HG03457 (cell line): ENCODE results near the gene TEAD4.

Experiments used
- ATAC-seq: cut with Tn5 transposase; IDR thresholded peaks from one replicate; pipeline ENCODE4 v1.9.1; 2021; ENCODE audit warnings: moderate number of reproducible peaks; ENCODE audit not compliant: unreplicated experiment

The TEAD4 gene

DNA sequence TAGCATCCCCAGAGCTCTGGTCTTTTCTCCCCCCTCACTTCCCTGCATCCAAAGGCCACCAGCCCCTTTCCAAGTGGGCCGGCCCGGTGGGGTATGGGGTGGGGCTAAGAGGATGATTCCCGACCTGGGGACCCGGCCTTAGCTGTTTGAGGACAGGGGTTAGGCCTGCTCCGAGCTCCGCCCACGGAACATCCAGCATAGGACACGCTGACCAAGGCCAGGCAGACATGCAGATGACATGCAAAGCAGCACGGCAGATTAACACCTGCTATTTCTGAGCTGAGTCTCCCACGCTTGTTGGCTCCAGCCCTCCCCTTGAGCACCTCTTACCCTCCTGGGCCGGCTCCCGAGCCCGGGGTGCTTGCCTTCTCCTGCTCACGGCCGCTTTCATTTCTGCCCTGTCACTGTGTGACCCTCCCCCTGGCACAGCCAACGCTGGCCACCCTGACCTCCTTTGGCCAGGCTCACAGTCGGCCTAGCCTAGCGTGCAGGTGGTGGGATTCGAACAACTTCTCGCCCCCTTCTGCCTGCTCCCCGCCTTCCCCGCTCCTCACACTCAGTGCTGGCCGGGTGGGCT lies 40.2 kb downstream of the TEAD4 start:
- no peak for ATAC-seq

DNA sequence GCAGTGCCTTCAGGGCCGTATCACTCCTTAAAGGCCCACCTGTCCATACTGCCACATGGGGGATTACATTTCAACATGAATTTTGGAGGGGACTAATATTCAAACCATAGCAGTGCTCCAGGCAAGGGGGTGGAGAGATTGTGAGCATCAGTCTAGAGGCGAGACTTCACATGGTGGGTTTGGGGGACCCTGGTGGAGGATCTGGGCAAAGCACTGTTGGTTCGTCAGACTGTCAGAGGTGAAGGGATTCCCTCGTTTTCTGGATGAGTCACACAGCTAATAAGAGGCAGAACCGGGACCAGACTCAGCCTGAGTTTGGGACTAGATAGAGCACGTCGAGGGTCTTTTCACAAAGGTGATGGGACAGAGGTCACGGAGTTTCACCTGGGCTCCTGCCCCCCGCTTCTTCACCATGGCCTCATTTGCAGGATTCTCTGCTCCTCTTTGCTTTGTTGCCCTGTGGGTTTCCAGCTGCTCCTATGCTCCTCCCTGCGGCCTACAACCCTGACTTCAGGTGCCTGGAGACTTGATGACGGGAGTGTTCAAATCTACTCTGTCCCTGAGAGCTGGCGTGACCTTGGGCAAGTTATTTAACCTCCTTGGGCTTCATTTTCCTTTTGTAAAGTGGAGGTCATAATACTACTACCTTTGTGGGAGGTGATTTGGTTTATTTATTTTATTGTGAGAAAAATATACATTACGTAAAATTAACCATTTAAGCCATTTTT lies 41.5 kb downstream of the TEAD4 start:
- no peak for ATAC-seq

- ATAC-seq = no peak
Measured at GRCh38 chr12:3002646-3003045, 43.4 kb downstream of the TEAD4 start.

DNA sequence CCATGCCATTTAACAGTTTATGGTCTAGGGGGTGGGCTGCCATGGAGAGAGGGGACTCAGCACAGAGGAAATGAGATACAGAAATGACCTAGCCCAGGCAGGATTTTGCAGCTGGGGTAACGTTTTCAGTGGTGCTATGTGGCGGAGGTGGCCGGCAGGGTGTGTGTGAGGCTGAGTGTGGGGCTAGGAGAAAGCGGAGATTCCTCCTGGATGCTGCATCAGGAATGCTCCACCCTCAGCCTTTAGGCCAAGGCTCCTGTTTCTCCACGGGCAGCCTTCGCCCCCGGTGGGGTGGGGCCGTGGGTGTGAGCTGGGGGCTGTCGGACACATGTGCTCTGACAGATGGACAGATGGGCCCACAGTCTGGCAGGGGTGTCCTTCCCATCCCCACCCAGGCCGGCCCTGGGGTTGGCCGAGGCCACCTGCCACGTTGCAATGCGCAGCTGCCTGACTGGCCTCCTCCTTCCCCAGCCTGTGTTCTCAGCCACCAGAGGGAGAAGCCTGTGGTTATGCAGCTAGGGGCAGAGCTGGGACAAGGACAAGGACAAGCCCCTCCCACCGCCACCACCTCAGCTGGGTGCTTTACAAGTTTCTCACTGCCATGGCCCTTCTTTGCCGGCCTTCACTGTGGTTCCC lies 44.3 kb downstream of the TEAD4 start:
- ATAC-seq = no peak

GRCh38 chr12:3004655-3005565 lies 45.7 kb downstream of the TEAD4 start:
- ATAC-seq = no peak

DNA sequence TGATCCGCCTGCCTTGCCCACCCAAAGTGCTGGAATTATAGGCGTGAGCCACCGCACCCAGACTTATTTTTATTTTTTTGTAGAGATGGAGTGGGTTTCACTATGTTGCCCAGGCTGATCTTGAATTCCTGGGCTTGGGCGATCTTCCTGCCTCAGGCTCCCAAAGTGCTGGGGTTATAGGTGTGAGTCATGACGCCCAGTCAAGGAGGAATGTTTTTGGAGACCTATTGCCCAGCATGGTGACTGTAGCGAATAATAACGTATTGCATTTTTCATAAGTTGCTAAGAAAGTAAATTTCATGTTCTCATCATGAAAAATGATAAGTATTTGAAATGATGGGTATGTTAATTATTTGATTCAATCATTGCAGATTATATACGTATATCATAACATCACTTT lies 46.5 kb downstream of the TEAD4 start:
- ATAC-seq = no peak

- no peak for ATAC-seq
Measured at GRCh38 chr12:3009780-3010179, 50.6 kb downstream of the TEAD4 start.

DNA sequence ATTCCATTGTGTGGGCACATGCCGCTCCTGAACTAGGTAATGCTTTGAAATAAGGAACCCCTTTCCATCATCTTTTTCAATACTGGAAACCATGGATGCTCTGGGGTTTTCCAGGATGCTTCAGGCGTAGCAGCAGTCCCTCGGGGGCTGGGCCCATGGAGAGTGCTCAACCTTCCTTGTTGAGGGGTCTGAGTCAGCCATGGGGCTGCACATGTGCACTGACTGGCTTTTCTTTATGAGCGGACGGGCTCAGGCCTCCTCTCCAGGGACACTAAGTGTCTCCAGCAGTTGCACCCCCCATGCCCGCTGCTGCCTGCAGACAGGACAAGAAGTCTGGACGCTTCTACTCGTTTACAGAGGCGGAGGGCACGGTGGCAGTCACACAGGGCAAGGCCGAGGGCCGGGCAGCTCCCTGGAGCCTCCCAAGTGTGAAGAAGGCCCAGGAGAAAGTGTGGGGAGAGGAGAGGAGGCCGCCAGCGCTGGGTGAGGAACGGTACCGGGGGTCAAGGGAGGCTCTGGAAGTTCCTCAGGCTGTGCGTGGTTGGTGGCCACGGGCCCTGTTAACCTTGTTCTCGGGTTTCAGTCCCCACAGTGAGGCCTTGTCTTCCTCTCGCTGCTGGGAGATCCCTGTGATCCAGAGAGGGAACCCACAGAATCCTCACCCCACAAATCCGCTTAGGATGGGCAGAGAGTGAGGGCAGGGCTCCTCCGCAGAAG lies 51.2 kb downstream of the TEAD4 start:
- no peak for ATAC-seq

DNA sequence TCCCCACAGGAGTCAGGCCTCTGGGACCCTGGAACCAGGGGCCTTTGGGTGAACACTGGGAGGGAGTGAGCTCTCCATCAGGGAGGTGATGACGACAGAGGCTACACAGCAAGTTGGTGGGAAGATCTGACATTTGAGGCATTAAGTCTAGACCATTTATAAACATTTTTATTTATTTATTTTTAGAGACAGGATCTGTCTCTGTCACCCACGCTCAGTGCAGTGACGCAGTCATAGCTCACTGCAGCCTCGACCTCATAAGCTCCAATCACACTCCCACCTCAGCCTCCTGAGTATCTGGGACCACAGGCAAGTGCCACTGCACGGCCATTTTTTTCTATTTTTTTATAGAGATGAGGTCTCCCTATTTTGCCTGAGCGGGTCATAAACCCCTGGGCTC lies 53.6 kb downstream of the TEAD4 start:
- ATAC-seq = no peak

- no peak for ATAC-seq
Measured at GRCh38 chr12:3014641-3015040, 55.4 kb downstream of the TEAD4 start.

DNA sequence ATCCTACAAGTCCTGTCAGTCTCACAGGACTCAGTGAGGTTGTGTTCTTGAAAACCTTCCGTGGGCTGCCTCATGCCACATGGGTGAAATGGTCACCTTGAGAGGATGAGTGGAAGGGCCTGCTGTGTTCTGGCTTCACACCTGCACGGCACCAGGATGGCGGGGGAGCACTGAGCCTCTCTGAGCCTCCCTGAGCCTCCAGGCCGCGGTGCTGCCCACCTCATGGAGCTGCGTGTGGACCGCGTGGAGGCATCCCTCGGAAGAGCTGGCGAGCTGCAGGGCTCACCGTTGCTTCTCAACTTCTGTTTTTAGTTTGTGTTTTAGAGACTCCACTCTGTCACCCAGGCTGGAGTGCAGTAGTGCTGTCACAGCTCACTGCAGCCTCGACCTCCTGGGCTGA lies 56.2 kb downstream of the TEAD4 start:
- no peak for ATAC-seq

- no peak for ATAC-seq
Measured at GRCh38 chr12:3016191-3016590, 57.0 kb downstream of the TEAD4 start.

DNA sequence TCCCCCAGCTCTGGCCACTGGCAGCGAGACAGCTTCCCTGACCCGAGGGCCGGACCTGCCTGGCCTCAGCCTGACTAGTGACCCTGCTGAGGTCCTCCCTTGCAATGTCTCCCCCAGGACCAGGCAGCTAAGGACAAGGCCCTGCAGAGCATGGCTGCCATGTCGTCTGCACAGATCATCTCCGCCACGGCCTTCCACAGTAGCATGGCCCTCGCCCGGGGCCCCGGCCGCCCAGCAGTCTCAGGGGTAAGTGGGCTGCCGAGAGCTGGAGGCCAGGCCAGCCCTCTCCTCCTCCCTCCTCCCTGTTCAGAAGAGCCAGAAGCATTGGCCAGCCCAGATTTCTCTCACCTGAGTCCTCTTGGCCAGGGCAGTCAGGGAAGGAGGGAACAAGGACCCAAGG lies 58.1 kb downstream of the TEAD4 start:
- ATAC-seq = no peak

GRCh38 chr12:3018284-3019004 lies 59.2 kb downstream of the TEAD4 start:
- ATAC-seq = no peak

- ATAC-seq = no peak
Measured at GRCh38 chr12:3019005-3019680, 59.9 kb downstream of the TEAD4 start.

GRCh38 chr12:3020399-3020798 lies 61.2 kb downstream of the TEAD4 start:
- no peak for ATAC-seq

DNA sequence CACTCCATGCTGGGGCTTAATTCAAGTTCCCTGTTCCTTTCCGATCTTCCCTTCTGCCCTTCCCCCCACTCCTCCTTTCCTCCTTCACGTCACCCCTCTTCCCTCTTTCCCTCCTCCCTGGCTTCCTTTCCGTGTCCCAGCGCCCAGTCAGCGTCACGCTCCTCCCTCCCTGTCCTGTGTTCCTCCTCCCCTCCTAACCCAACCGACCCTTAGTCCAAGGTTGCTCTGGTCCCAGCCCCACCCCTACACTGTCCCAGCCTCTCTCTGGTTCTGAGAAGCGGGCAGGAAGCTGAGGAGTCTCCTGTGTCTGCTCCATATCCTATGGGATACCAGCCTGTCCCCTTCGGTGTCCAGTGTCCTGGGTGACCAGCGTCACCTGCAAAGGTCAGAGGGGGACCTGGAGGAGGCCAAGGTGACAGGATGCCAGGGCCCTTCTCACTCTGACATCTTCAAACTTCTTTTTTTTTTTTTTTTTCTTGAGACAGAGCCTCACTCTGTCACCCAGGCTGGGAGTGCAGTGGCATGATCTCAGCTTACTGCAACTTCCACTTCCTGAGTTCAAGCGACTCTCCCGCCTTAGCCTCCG lies 61.7 kb downstream of the TEAD4 start:
- no peak for ATAC-seq

DNA sequence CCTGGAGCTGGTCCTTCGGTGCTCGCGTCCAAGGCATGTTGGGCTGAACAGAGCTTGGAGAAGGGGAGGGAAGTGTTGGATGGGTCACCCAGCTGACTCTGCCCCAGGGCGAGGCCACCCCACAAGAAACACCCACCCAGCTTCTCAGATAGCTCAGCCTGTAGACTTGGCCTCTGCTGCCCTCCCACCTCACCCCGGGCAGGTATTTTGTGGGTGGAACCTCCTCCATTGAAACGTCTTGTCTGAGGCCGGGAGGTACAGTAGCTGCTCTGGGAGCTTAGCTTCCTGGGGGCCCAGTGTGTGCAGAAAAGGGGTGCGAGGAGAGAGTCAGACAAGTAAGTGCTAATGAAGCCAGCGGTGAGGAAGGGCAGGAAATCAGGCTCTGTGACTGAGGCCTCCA lies 63.2 kb downstream of the TEAD4 start:
- ATAC-seq = no peak

GRCh38 chr12:3022961-3023360 lies 63.8 kb downstream of the TEAD4 start:
- no peak for ATAC-seq
